LHCN-M2 (cell line): ENCODE measurements around the gene L1TD1. TPM values are rescaled to one million over a fixed set of nuclear protein-coding genes. Genes with fewer than 3 reads are reported as not detected.
"Not testable (repeated sequence)": the region's sequence is repeated elsewhere in the genome, so short reads cannot be mapped to it uniquely, and the experiment has no call there.

Source experiments
- DNase-seq: peaks from one replicate; pipeline ENCODE4 v3.0.0-alpha.2; 2012; ENCODE audit warnings: low read depth
- total RNA-seq: library from RNA; depleted of rRNA; stranded (reverse); fragments of >200 nt; gene quantifications from 2 replicates; pipeline ENCODE4 v1.2.3, GENCODE V29; 2014; rRNA removed

Gene L1TD1
- total RNA-seq, 1 experiment from 2014 or later, result not detected

DNA sequence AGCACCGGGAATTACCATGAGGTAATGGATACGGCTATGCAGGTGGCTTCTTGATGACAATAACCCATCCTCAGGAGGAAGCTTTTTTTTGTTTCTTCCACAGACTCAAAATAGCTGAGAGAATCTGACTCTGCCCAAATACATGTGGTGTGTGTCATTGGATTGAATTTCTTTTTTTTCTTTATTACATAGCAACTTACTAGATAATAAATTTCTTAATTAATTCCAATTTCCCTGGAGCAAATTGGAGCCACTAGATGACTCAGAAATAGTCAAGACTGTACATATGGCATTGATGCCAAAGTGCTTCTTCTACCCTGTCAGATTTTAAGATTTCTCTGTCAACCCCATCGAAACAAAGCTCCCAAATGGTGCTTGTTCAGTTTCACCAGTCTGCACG lies 42.7 kb downstream of the L1TD1 start:
- no peak for DNase-seq

DNA sequence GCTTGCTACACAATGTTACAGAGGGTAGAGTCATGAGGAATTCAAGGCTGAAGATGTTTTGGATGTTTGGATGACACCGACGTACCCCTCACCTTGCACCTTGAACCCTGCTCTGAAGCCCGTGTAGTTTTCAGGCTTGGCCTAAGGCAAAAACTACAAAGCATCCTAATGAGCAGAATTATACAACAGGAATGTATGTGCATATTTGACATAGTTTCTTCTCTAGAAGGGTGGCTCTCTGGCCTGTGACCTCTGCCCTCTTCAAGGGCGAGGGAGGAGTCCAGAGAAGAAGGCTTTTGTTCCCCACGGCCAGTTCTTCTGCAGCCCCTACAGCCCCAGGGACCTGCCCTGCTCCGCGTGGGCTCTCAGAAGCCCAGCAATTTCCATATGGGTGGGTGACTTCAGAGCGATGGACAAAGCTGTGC lies 43.3 kb downstream of the L1TD1 start:
- no peak for DNase-seq

DNA sequence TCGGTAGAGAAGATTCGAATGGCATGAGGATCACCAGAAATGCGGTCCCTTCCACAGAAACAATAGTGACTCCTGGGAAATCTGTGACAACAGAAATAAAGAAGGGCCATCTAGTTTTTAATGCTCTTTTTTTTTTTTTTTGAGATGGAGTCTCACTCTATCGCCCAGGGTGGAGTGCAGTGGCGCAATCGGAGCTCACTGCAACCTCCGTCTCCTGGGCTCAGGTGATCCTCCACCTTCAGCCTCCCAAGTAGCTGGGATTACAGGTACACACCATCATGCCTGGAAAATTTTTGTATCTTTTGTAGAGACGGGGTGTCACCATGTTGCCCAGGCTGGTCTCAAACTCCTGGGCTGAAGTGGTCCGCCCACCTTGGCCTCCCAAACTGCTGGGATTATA lies 43.9 kb downstream of the L1TD1 start:
- no peak for DNase-seq

DNA sequence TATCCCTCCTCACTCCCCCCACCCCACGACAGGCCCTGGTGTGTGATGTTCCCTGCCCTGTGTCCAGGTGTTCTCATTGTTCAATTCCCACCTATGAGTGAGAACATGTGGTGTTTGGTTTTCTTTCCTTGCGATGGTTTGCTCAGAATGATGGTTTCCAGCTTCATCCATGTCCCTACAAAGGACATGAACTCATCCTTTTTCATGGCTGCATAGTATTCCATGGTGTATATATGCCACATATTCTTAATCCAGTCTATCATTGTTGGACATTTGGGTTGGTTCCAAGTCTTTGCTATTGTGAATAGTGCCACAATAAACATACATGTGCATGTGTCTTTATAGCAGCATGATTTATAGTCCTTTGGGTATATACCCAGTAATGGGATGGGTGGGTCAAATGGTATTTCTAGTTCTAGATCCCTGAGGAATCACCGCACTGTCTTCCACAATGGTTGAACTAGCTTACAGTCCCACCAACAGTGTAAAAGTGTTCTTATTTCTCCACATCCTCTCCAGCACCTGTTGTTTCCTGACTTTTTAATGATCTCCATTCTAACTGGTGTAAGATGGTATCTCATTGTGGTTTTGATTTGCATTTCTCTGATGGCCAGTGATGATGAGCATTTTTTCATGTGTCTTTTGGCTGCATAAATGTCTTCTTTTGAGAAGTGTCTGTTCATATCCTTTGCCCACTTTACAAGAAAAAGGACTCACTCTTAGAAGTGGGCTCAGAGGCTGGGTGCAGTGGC lies 45.2 kb downstream of the L1TD1 start:
- not testable (repeated sequence) for DNase-seq

DNA sequence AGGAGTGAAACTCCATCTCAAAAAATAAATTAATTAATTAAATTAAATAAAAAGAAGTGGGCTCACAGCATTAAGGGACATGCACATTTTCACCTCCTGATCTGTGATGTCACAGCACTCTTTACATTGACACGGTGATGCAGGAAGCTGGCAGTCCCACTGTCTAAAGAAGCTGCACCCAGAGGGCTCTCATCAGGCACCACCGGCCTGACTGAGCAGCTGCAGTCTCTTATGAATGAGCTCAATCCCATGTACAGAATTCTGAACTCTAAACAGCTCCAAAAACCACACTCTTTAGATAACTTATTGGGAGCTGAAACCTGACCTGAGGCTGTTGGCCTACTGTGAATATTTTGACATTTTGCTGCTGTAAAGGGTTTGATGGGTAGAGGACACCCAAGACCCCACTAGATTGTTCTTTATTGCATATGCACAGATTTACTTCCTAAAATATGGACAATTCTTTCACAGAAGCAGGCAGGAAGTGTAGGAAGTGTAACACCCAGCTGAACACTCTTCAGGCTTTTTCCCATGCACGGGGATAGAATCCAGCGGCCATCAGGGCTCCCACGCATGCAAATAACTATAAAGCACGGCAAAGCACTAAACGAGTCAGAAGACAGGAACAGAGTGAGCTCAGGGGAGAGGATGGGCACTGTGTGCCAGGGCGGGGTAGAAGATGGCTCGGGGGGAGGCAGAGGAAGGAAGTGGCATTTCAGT lies 46.2 kb downstream of the L1TD1 start:
- no peak for DNase-seq

DNA sequence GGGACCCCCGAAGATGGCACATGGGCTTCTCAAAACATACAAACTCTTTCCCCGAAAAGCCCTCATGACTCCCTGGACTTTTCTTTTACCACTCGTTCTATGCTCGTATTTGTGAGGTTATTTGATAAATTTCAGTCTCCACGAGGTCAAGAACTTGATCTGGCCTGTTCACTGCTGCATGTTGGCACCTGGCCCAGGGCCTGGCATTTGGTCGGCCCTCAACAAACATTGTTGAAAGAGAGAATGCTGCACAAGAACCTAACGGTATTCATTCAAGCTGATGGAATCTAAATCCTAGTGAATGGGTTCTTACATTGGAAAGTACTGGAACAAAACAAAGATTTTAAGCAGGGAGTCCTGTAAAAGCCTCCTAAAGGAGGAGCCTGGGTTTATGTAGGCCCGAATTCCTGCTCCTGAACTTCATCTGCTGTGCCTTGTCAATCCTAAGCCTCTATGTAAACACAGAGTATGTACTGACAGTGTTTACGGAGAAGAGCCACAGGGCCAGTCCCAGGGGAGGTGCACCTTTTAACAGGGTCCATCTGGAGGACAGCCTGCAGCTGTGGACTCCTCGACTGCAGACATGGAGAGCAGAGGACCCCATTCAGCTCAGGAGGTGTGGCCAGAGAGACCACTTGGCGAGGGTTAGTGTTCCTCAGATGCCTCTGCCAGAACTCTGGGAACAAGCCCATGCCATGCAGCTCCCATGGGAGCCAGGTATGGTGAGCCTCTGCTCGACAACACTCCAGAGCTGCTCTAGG lies 46.9 kb downstream of the L1TD1 start:
- no peak for DNase-seq

DNA sequence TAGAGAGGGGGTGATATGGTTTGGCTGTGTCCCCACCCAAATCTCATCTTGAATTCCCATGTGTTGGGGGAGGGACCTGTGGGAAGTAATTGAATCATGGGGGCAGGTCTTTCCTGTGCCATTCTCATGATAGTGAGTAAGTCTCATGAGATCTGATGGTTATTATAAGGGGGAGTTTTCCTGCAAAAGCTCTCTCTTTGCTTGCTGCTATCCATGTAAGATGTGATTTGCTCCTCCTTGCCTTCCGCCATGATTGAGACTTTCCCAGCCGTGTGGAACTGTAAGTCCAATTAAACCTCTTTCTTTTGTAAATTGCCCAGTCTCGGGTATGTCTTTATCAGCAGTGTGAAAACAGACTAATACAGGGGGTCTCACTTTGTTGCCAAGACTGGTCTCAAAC lies 49.7 kb downstream of the L1TD1 start:
- not testable (repeated sequence) for DNase-seq

DNA sequence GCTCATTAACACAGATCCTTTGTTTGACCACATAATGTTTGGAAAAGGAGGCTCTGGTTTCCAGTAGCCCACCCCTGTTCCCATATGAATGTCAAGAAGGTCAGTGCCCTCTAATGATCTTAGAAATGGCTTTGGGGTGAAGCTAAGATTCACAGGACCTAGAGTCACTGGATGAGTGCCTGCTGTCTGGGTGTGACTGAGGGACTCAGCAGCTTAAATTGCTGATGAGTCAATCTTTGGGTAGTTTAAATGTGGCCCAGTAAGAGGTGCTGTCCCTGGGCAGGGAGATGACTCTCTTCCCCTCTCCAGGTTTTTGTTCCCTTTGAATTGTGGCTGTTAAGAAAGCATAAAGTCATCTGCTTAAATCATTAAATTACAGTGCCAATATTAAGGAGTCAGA lies 50.6 kb downstream of the L1TD1 start:
- peak; percentile 30 for DNase-seq

DNA sequence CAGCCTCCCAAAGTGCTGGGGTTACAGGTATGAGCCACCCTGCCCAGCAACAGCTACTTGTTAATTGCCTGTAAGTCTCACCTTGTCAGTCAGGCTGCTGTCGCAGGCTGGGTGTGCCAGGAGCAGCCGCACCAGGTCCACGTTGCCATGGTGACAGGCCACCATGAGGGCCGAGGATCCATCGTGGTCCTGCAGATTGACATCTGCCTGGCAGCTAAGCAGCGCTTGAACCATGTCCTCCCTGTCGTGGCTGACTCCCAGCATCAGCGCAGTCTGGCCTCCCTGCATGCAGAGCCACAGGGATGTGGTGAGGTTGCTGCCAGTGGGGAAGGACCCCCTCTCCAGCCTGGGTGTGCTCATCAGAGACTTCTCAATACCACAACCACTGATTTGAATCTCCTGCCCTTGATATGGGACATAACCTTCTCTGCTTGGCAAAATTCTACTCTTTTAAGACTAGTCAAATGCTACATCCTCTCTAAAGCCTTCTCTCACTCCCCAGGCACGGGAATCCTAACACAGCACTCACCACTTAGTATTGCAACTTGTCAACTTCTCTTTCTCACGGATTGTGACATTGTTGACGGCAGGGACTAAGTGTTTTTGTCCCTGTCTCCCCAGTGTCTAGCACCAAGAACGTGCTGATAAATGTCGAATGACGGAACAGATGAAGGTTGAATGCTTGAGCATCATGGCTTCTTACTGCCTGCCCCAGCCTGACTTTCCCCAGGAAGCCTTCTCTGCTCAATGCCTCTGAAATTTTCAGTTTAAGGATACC lies 52.9 kb downstream of the L1TD1 start:
- no peak for DNase-seq

DNA sequence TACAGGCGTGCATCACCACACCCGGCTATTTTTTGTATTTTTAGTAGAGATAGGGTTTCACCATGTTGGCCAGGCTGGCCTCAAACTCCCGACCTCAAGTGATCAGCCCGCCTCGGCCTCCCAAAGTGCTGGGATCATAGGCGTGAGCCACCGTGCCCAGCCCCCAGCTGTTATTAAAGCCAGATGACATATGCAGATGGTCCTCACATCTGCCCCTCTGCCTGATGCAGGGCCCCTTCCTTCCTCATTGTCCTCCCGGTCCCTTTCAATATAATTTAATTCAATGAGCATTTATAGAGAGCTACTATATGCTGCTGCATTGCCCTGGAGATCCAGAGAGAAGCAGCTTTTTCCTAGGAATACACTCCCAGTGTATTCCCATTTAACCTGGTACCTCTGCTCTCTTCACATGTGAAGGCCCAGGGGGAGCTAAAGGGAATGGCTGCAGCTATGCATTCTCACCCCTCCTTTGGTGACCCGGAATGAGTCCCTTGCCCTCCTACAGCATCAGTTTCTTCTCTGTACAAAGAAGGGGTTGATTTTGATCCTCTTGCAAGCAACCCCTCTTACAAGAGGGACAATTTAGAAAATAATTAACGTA lies 55.6 kb downstream of the L1TD1 start:
- no peak for DNase-seq

DNA sequence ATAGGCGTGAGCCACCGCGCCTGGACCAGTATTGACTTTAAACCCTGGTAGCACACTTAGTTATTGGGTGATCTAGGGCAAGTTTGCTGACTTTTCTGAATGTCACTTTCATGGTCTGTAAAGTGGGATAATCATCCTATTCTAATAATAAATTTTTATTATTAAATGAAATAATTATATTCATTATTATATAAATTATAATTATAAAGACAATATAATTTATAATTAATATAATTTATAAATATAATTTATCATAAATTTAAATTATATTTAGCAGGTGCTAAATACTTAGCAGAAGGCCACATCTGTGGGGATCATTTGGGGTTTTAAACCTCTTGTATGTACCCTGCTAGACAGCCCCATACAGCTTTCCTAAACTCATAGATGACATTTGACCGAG lies 64.9 kb downstream of the L1TD1 start:
- no peak for DNase-seq

DNA sequence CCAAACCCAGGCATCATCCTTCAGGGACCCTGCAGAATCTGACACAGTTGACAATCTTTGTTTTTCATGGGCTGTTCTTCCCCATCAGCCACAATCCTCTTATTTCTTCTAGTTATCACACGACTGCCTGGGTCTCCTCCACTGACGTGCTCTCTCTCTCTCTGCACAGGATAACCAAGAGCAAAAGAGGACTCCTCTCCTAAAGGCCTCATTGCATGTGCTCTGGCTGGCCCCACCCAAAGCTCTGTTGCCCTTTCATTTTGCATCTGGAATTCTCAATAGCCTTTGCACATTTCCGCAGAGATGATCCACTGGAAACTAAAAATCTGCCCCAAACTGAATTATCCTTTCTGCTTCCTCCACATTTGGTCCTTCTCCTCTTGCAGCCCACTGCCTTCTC lies 66.0 kb downstream of the L1TD1 start:
- no peak for DNase-seq

Other genes with a start within 250 kb of the L1TD1 start
- gene KANK4, start 124.6 kb downstream of the L1TD1 start, total RNA-seq, result 0.06 and 0.26 TPM in 2 replicates
- gene USP1, start 242.2 kb downstream of the L1TD1 start, total RNA-seq, result 49.2 and 54.9 TPM in 2 replicates